Neural progenitor cell (in vitro differentiated cells): ENCODE results near the gene TNRC6C.

Experiments used
- CTCF ChIP-seq: fragments of 200-600 bp; sonication (generic); IDR thresholded peaks from 2 replicates; pipeline ENCODE4 v1.5.1; 2017; ENCODE audit warnings: antibody characterized with exemption, mild to moderate bottlenecking
- EZH2 ChIP-seq: fragments of 200-600 bp; sonication (generic); IDR thresholded peaks from 2 replicates; pipeline ENCODE4 v1.6.1; 2017; ENCODE audit warnings: antibody characterized with exemption, mild to moderate bottlenecking, moderate library complexity
- EZH2phosphoT487 ChIP-seq: fragments of 200-600 bp; sonication (generic); IDR thresholded peaks from 2 replicates; pipeline ENCODE4 v1.6.1; 2017; ENCODE audit warnings: antibody characterized with exemption

- TF ChIP-seq CTCF, result peak; percentile 33
- no peak for TF ChIP-seq EZH2
- TF ChIP-seq EZH2phosphoT487, result no peak
Measured at GRCh38 chr17:77914385-77915254, 43.9 kb upstream of the TNRC6C start.
